HG03378 (cell line): ENCODE measurements around the gene CTTNBP2NL.
"Not testable (repeated sequence)": the region's sequence is repeated elsewhere in the genome, so short reads cannot be mapped to it uniquely, and the experiment has no call there.

Experiments used
- ATAC-seq: cut with Tn5 transposase; IDR thresholded peaks from one replicate; pipeline ENCODE4 v1.9.1; 2021; ENCODE audit warnings: mild to moderate bottlenecking, moderate library complexity; ENCODE audit not compliant: unreplicated experiment

Gene CTTNBP2NL

DNA sequence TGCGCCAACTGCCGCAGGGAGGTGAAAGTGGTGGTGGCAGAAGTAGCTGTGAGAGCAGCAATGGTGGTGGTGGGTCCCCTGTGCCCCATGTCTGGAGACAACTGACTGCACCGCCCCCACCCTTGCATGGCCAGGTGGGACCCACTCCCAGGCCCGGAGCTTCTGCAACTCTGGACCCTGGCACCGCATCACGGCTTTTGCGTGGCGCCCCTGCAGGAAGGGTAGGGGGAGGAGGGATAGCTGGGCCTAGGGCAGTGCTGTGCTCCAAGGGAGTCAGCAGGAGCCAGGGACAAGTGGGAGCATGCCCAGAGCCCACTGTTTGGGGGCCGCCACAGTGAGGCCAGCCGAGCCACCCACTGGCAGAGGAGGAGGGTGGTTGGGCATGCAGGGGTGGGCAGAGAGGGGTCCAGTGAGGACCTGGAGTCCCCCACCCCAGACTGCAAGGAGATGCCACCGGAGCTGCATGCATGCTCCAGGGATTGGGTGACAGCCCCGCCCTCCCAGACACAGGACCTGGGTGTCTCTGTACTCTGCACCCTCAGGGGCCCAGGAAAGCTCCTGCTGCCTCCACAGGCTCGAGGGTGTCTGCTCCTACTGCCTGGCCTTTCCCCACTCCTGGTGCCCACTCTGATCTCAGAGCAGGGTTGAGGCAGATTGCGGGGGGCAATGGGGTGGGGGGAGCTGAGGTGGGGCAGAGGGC is 9.8 kb upstream of the CTTNBP2NL start:
- ATAC-seq: no peak

DNA sequence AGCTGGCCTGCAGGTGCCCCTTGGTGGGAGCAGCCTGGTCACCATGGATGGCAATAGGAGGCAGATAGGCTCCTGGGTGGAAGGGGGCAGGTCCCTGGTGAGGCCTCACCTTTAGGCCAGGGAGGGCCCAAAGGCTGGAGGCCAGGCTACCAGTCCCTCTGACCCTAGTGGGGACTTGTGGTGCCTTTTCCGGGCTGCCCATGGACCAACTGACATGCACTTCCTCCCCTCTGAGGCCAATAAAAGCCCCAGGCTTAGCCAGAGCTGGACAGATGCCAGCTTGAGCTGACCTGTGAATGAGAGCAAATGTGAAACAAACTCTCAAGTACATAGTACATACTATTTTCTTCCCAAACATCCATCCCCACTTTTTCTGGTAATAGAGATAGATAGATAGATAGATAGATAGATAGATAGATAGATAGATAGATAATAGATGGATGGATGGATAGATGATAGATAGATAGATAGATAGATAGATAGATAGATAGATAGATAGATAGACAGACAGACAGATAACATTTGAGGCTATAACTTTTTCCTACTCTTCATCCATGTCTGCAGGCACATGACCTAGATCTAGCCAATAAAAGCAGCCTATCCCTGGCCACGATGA is 9.2 kb upstream of the CTTNBP2NL start:
- ATAC-seq: no peak

DNA sequence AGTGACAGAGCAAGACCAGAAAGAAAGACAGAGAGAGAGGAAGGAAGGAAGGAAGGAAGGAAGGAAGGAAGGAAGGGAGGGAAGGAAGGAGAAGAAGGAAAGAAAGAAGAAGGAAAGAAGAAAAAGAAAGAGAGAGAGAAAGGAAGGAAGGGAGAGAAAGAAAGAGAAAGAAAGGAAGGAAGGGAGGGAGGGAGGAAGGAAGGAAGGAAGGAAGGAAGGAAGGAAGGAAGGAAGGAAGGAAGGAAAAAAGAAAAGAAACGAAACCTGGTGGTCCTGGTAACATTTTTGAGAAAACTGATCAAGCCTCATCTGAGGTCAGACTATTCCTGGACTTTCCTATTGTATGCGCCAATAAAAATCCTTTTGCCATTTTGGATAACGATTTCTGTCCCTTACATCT is 8.2 kb upstream of the CTTNBP2NL start:
- no peak for ATAC-seq

DNA sequence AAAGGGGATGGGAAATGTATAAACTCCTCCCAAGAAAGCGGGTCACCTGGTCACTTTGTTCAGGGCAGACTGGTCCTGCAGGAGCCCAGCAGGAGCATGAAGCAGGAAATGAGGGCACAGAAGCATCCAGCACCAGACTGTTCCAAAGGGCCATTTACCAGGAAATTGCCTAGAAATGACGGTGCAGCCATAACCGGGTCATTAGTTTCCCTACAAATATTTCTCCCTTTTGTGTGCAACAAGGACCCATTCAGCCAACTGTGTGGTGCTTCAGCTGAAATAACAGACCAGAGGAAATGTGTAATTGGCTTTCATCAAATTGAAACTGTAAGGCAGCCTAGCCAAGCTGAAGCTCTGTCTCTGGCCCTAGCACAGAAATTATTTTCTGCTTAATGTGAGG is 7.6 kb upstream of the CTTNBP2NL start:
- ATAC-seq: no peak

DNA sequence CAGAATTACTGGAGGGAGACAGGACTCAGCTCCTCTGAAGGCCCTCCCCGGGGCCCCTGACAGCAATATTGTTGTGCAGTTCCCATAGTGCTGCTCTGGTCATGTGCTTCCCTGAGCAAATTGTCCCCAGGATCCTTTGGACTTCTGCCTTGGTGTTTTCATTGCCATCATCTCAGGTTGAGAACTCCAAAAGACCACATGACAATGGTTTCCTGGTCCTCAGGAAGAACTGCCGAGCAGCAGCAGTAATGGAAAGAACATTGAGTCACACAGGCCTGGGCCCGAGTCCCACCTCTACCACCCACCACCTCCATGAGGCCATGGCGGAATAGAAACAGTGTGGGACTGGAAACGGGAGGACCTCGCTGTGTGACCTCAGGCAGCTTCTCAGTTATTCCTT is 6.3 kb upstream of the CTTNBP2NL start:
- ATAC-seq: no peak

DNA sequence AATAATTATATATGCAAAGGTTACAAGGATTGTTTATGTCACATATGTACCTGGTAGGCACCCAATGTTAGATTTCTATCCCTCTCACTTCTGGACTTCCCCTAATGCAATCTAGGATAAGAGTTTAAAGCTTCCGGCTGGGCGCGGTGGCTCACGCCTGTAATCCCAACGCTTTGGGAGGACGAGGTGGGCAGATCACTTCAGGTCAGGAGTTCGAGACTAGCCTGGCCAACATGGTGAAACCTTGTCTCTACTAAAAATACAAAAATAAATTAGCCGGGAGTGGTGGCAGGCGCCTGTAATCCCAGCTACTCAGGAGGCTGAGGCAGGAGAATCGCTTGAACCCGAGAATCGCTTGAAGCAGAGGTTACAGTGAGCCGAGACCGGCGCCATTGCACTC is 5.7 kb upstream of the CTTNBP2NL start:
- ATAC-seq: not testable (repeated sequence)

DNA sequence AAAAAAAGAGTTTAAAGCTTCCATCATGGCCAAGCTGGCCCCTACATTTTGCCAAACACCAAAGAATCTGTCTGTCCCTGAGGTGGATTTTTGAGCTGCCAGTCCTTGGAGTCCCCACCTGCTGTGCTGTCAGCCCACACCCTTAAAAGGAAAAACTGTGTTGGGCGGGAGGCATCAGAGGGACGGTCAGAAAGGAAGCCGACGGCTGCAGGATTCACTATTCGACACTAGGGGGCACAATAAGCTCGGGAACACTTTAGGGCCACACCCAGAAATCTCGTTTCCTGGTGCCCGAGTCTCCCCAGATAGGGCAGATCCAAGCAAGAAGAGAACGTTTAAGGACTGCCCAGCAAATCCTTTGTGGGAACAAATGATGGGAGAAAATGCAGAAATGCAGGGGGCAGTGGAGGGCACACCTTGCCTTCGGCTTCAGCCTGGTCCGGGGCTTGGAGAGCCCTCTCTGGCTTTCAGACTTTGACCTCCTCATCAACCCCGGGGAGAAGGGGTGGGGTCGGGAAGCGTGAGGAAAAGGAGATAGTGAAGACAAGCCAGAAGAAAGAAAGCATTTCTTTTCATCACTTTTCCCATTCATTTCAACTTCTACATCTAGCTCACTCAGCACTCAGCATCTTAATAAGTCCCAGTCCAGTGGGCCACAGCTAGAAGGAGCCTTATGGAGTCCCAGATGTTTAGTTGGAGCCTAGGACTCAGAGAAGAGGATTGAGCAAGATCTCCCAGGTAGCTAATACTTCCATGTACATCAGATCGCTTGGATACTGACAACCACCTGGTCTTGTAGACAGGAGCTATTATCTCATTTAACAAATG is 5.0 kb upstream of the CTTNBP2NL start:
- peak; percentile 50 for ATAC-seq

DNA sequence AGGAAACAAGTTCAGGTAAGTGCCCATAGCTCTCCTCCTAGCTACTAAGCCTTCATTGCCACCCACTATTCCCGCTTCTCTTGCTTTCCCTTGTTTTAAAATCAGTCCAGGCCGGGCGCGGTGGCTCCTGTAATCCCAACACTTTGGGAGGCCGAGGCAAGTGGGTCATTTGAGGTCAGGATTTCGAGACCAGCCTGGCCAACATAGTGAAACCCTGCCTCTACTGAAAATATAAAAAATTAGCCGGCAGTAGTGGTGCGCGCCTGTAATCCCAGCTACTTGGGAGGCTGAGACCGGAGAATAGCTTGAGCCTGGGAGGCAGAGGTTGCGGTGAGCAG is 4.4 kb upstream of the CTTNBP2NL start:
- no peak for ATAC-seq

DNA sequence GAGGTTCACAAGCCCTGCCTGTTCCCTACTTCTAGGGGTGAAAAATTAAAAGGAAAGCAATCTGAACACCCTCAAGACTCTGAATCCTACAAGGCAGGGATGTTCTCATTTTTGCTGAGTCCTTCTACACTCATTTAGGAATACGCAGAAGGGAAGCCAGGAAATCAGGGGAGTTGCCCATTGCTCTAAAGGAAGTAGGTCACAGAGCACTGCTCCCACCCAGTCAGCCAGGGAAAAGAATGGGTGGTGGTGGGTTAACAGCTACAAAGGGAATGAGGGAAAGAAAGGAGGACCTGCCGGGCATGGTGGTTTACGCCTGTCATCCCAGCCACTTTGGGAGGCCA is 2.4 kb upstream of the CTTNBP2NL start:
- ATAC-seq: no peak

DNA sequence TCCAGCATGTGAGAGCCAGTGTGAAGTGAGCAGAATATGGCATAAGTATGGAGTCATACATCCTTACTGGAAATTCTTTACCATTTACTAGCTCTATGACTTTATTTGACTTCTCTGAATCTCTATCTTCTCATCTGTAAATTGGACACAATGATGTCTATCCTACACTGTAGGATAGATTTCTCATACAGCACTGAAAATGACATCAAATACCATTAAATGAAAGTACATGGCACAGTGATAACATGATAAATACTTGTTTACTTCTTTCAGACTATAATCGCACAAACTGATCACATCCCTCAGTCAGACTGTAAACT is 1.3 kb upstream of the CTTNBP2NL start:
- no peak for ATAC-seq

DNA sequence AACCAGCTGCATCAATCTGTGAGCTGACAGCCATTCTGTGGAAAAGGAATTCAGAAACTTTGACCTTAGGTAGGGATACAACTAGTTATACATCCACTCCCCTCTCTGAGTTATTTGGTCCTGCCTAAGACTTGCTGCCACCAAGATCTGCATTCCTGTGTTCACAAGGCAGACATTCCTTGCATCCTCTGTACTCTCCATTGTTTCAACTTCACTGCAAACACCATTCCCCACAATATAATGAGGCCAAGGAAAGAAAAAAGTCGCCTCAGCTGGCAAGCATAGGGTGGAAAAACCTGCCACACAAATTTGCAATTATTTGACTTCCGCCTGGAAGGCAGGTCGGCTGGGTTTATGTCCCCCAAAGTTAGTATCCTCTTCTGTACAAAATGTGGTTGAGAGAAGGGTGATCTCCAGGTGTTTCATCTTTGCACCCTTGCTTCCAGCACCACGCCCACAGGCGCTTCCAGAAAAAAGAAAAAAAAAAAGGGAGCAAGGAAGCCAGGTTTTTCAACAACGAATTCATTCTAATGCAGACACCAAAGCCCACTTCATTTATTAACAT is 676 bp upstream of the CTTNBP2NL start:
- ATAC-seq: no peak

DNA sequence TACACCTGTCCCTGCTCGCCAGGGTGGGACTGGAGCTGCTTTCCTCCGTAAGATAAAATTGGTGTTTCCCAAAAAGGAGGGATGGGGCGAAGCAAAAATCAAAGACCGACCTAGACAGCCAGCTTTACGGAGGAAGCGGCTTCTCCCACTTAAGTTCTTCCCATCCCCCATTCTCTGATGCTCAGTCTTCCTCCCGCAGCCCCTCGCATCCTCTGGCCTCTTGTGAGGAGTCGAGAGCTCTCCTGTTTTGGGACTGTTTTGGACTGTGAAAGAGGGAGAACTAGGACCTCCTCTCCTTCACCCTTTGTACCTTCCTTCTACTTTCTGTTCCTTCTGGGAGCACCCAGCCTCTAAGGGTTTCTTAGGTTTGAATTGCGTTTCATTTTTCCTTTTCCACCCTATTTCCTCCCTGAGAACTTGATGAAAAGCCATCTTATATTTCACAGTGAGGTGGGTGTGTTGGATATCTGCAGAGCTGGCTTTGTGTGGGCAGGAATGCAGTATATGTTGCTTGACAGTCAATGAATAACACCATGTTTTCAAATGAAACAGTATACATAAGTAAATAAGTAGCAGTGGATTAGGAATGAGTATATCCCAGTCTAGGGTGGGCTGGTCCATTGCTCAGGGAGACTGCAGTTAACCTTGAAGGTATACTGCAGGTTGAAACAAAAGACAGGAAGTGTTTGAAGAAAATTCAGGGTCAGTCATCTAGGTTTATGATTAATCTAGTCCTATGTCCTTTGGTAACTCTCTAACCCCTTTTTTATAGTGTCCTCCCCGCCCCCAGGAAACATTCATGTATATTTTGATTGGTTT is 848 bp downstream of the CTTNBP2NL start:
- ATAC-seq: no peak

DNA sequence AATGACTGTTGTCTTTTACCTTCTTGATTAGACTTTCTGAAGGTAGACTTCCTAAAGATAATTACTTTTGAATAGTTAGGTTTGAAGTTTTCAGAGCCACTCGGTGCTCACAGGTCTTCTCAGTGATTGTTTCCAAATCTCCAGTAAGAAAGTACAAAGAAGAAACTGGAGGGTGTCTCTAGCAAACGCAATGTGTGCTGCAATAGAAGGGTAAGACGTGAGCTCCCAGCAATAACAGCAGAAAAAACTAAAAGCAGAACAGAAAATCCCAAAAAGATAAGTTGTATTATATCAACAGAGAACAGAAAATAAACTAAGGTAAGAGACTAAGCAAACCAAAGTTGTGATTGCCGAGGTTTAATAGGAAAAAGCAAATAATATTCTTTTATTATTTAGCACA is 1.8 kb downstream of the CTTNBP2NL start:
- no peak for ATAC-seq

DNA sequence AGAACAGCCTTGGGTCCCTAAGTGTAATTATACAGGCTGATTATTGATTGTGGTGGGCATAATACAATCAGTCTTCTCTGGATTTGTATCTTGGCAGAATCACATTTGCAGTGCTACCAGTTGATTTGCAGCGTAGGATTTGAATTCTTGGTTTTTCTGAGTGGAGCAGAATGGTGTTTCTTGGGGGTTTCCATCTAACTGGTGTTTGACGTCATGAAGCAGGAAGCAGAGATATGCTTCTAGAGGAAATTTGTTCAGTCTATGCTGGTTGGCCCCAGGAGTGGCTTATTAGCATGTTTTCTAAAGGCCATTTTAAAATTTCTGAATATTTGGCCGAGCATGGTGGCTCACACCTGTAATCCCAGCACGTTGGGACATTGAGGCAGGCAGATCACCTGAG is 3.4 kb downstream of the CTTNBP2NL start:
- peak; percentile 34 for ATAC-seq

DNA sequence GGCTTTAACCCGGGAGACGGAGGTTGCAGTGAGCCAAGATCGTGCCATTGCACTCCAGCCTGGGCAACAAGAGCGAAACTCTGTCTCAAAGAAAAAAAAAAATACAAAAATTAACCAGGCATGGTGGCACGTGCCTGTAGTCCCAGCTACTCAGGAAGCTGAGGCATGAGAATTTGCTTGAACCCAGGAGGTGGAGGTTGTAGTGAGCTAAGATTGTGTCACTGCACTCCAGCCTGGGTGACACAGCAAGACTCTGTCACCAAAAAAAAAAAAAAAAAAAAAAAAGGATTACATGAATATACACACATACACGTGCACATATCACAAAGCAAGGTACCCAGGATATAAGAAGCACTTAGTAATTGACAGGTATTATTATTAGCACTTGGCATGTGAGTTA is 4.7 kb downstream of the CTTNBP2NL start:
- not testable (repeated sequence) for ATAC-seq

DNA sequence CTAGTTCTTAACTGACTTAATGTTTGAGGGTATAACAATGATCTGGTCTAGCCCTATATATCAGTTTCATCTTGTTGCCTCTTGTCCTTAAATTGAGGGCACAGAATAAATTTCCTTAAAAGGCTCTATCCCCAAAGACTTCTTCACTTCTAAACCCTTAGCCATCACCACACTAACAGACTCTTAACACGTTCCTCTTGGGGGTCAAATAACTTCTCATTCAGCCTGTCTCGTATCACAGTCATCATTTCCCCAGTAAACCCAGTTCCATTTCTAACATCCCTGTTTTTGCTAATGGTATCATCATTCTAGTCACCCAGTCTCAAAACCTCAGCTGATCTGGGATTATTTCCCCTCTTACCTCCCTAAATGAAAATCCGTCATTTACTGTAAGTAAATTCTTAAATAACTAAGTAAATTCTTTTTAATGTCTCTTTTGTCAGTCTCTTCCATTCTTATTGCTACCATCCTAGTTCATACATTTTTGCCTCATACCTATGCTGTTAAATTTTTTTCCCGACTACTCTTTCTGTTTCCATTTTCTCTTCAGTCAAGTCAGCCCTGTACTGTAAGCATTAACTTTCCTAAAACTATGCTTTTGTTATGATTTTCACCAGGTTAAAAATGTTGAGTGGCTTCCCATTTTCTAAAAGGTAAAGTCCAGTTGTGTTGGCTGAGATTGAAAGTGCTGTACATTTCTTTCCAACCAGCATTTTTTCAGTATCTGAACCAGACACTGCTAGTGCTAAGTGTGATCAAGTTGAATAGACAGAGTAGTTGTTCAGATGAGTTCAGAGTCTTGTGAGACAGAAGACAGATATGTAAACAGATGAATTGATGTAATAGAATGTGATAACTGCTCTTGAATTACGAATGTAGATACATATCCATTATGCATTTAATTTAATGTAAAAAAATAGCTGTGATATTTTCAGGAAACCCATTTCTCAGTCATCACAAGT is 6.9 kb downstream of the CTTNBP2NL start:
- no peak for ATAC-seq

DNA sequence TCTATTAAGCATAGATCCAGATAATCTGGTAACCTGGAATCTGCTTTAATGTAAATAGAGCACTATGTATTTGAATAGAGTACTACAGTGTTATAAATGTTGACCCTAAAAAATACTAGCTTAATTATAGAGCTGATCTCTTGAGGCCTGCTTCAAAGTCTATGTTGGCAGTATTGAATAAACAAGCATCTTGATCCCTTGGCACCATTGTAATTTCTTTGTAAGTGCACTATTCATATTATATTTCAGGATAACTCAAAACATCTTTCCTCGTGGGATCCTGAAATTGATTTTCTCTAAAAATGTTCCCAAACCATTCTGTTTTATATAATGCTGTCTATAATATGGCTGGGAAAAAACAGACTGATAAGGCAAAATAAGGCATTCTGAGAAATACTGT is 10.8 kb downstream of the CTTNBP2NL start:
- no peak for ATAC-seq

DNA sequence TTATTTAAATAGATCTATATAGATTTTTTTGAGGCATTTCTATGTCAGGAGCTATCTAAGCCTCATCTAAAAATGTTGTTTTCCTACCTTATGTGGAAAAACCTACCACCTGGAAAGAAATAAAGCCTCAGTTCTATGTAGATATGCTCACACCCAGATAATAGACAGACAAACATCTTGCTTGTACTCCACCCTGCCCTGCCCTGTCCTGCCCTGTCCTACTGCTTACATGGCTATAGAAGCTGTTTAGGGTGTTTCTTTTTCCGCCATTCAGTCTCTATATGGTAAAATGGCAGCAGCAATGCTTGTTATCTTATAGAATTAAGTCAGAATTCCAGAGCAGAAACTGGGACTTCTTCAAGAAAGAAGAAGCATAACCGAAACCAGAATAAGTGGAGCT is 13.4 kb downstream of the CTTNBP2NL start:
- ATAC-seq: no peak

DNA sequence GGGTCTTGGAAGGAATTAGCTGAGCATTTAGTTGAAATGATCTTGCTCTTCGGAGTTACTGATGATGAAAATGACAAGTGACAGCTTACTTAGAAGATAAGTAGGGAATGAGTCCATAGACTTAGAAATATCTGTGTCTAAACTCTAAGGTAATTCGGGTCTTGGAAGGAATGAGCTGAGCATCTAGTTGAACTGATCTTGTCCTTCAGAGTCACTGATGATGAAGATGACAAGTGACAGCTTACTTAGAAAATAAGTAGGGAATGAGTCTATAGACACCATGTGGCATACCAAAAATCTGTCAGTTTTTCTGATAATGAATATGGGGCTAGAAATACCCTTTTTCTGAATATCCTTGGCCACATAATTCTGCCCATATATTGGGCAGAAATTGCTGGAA is 14.7 kb downstream of the CTTNBP2NL start:
- no peak for ATAC-seq

DNA sequence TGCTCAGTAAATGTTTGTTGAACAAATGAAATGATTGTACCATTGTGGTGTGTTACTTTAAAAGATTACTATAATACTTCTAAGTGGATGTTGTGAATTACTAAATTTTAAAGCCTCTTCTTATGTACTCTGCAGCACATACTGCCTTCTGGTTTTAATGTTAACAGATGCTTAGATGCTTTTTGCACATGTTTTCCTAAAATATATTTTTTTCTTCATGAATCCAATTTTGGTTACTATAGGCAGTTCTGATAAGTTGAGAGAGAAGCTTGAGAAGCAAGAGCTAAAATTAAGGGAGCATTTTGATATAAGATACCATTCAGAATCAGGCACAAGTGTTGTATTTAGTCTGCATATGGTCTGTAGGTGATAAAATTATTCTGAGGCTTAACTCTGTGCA is 21.3 kb downstream of the CTTNBP2NL start:
- ATAC-seq: no peak
